ENCODE measurements around the gene TMEM135. TPM values are rescaled to one million over a fixed set of nuclear protein-coding genes. Genes with fewer than 3 reads are reported as not detected.

Gene TMEM135
- polyA plus RNA-seq, 1 of the 3 experiments (the other 2 are of a cell fraction), result 3.0 TPM

DNA sequence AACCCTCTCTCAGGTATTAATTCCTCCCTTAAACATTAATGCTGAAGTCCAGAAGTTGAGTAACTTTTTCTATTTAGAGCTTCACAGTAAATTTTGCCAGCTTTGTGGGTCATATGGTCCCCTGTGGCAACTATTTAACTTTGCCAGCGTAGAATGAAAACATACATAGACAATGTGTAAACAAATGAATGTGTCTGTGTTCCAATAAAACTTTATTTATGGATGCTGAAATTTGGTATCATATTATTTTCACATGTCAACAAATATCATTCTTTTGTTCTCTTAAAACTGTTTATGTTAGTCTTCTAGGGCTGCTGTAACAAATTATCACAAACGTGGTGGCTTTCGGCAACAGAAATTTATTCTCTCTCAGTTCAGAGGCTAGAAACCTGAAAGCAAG lies 85.1 kb downstream of the TMEM135 start:
- no peaks in the 10 kb centered on the region for H3K79me2 ChIP-seq (ENCODE audit: insufficient read depth)
- no peak overlapping the region for H3K4me3 ChIP-seq (ENCODE audit: low read depth in 2 of 2, low read length in 1 of 2)
- no peak for DNase-seq
- 90% methylated on average over 3 of the region's 3 CpGs for WGBS (ENCODE audit: low lambda C conversion rate)
- no peaks in the 10 kb centered on the region for H3K9me2 ChIP-seq
- ChIA-PET POLR2A (no interaction called here), CTCF (interaction anchor here (0.5 kb wide), 1 partner anchor 137 kb away, joined by 4 read pairs; no protein-coding TSS in a partner anchor)
- no peak for TF ChIP-seq SIN3A (IDR thresholded peaks at IDR 0.05; ENCODE audit: borderline replicate concordance, low read depth, low read length)
- TF ChIP-seq, protein P1, sequence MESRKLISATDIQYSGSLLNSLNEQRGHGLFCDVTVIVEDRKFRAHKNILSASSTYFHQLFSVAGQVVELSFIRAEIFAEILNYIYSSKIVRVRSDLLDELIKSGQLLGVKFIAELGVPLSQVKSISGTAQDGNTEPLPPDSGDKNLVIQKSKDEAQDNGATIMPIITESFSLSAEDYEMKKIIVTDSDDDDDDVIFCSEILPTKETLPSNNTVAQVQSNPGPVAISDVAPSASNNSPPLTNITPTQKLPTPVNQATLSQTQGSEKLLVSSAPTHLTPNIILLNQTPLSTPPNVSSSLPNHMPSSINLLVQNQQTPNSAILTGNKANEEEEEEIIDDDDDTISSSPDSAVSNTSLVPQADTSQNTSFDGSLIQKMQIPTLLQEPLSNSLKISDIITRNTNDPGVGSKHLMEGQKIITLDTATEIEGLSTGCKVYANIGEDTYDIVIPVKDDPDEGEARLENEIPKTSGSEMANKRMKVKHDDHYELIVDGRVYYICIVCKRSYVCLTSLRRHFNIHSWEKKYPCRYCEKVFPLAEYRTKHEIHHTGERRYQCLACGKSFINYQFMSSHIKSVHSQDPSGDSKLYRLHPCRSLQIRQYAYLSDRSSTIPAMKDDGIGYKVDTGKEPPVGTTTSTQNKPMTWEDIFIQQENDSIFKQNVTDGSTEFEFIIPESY (IDR thresholded peaks at IDR 0.05; ENCODE audit: borderline replicate concordance, low read depth), result no peak
- no peak for TF ChIP-seq TEAD4 (IDR thresholded peaks at IDR 0.05; ENCODE audit: borderline replicate concordance, insufficient read depth)
- no peak for TF ChIP-seq TAF1 (IDR thresholded peaks at IDR 0.05; ENCODE audit: borderline replicate concordance, low read depth, low read length)
- no peak for TF ChIP-seq IRF3 (IDR thresholded peaks at IDR 0.05; ENCODE audit: low read depth, low read length)
- TF ChIP-seq GATA2 (CRISPR knock-in tag; IDR thresholded peaks at IDR 0.05), result no peak
- TF ChIP-seq RCOR1 (IDR thresholded peaks at IDR 0.05; ENCODE audit: low read length), result no peak
- no peak for TF ChIP-seq MXI1 (IDR thresholded peaks at IDR 0.05; ENCODE audit: low read depth, low read length)
- TF ChIP-seq FOXM1 (IDR thresholded peaks at IDR 0.05; ENCODE audit: low read depth), result no peak
- TF ChIP-seq RAD21 (IDR thresholded peaks at IDR 0.05; ENCODE audit: low read length), result no peak
- no peak for TF ChIP-seq JUND (IDR thresholded peaks at IDR 0.05)
- TF ChIP-seq NFIC (IDR thresholded peaks at IDR 0.05; ENCODE audit: borderline replicate concordance), result no peak
- no peak for TF ChIP-seq FOXJ3 (CRISPR knock-in tag; IDR thresholded peaks at IDR 0.05)
- no peak for TF ChIP-seq ELF1 (IDR thresholded peaks at IDR 0.05)
- no peak overlapping the region for H3K9ac ChIP-seq
- no peak overlapping the region for H3K4me2 ChIP-seq
- peaks cover 0 to 10% of the 10 kb centered on the region in 2 experiments; a peak in 1 of 4 replicates for H3K4me1 ChIP-seq (ENCODE audit: control insufficient read depth in 1 of 2, insufficient read depth in 2 of 2, low read depth in 1 of 2, low read length in 1 of 2)
- H3K27ac ChIP-seq (ENCODE audit: low read depth in 2 of 2, low read length in 1 of 2), result no peak overlapping the region
- H4K20me1 ChIP-seq (ENCODE audit: insufficient read depth), result no peaks in the 10 kb centered on the region
- H3K36me3 ChIP-seq (replicated peaks in 1 of 2; ENCODE audit: control insufficient read depth in 1 of 2, insufficient read depth in 2 of 2, low read length in 1 of 2), result no peaks in the 10 kb centered on the region
- peaks cover 3% of the 10 kb centered on the region; the same call in 1 of the 2 replicates for H3K9me3 ChIP-seq
- no peak overlapping the region for H2AFZ ChIP-seq (ENCODE audit: low read depth)
- H3F3A ChIP-seq (replicated peaks; ENCODE audit: insufficient read depth), result no peaks in the 10 kb centered on the region
- no peaks in the 10 kb centered on the region for H3K27me3 ChIP-seq (ENCODE audit: insufficient read depth)

DNA sequence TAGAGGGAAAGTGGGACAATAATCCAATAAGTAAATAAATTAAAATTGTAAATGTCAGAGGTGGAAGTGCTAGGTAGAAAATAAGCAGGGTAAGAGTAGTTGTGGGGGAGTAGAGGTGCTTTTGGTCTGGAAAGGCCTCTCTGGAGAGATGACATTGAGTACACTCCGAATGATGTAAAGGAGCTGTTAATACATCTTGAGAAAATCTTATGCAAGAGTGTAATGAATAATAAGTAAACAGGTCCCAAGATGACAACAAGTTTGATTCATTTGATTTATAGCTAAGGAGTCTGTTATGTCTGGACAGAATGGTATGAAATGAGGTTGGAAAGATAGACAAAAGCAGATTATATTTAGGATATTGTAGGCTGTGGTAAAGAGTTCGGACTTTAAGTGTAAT lies 87.5 kb downstream of the TMEM135 start:
- no peaks in the 10 kb centered on the region for H3K27me3 ChIP-seq (ENCODE audit: insufficient read depth)
- H3K4me1 ChIP-seq (ENCODE audit: control insufficient read depth in 1 of 2, insufficient read depth in 2 of 2, low read depth in 1 of 2, low read length in 1 of 2), result peaks cover 0 to 10% of the 10 kb centered on the region in 2 experiments; a peak in 1 of 4 replicates
- TF ChIP-seq FOXJ3 (CRISPR knock-in tag; IDR thresholded peaks at IDR 0.05), result no peak
- TF ChIP-seq YY1 (IDR thresholded peaks at IDR 0.05; ENCODE audit: low read depth), result no peak
- TF ChIP-seq RFX5 (IDR thresholded peaks at IDR 0.05; ENCODE audit: low read length), result no peak
- no peak for TF ChIP-seq RAD21 (IDR thresholded peaks at IDR 0.05; ENCODE audit: low read length)
- no peaks in the 10 kb centered on the region for H3K36me3 ChIP-seq (replicated peaks in 1 of 2; ENCODE audit: control insufficient read depth in 1 of 2, insufficient read depth in 2 of 2, low read length in 1 of 2)
- no peak overlapping the region for H3K9ac ChIP-seq
- H4K20me1 ChIP-seq (ENCODE audit: insufficient read depth), result no peaks in the 10 kb centered on the region
- WGBS (ENCODE audit: low lambda C conversion rate), result 90% methylated on average over 2 of the region's 2 CpGs
- POLR2A ChIA-PET, result no interaction called here
- no peak overlapping the region for H3K27ac ChIP-seq (ENCODE audit: low read depth in 2 of 2, low read length in 1 of 2)
- no peaks in the 10 kb centered on the region for H3K79me2 ChIP-seq (ENCODE audit: insufficient read depth)
- H2AFZ ChIP-seq (ENCODE audit: low read depth), result no peak overlapping the region
- H3F3A ChIP-seq (replicated peaks; ENCODE audit: insufficient read depth), result no peaks in the 10 kb centered on the region
- no peak for DNase-seq
- peaks cover 3% of the 10 kb centered on the region; the same call in 1 of the 2 replicates for H3K9me3 ChIP-seq
- 0 out of 2 replicates have a peak, but pooled peaks cover 3% of the 10 kb centered on the region for H3K9me2 ChIP-seq
- H3K4me3 ChIP-seq (ENCODE audit: low read depth in 2 of 2, low read length in 1 of 2), result no peak overlapping the region
- no peak overlapping the region for H3K4me2 ChIP-seq
- CTCF ChIA-PET, result interaction anchor here (2.4 kb wide), 1 partner anchor 27 kb away, joined by 9 read pairs; no protein-coding TSS in a partner anchor

Measured in SK-N-SH (cell line).